ENCODE measurements around the gene CBLIF.
A peak's percentile ranks its signal among the peaks of the same experiment; 100 is the strongest.
"Not testable (repeated sequence)": the region's sequence is repeated elsewhere in the genome, so short reads cannot be mapped to it uniquely, and the experiment has no call there.

CBLIF gene

DNA sequence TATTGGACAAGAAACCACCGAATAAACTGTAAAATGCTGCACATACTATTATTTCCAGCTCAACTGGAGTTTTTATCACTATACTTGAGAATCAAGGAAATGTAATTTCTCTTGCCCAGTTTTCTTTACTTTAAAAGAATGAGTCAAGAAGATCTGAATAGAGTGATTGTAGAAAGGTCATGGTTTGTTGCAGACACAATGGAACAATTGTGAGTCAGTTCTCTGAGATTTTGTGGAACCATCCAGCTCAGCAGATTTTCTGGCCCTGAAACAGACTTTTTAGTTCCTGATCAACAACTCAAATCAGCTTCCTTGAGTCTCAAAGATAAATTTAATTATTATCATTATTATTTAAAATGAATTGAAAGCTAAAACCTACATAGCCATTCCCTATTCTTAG, 19.7 kb upstream of the CBLIF start:
- TF ChIP-seq CTCF (IDR thresholded peaks at IDR 0.05; ENCODE audit: low read depth, low read length) (no peak), MAX (IDR thresholded peaks at IDR 0.05; ENCODE audit: low read depth, low read length) (no peak), MYC (IDR thresholded peaks at IDR 0.05; ENCODE audit: low read depth, low read length) (no peak), POLR2A (IDR thresholded peaks at IDR 0.05; ENCODE audit: extremely low read depth, insufficient read length) (no peak)
- DNase-seq (ENCODE audit: low read depth) = no peak
- H3K4me3 ChIP-seq (ENCODE audit: low read depth, low read length) = no peak overlapping the region

DNA sequence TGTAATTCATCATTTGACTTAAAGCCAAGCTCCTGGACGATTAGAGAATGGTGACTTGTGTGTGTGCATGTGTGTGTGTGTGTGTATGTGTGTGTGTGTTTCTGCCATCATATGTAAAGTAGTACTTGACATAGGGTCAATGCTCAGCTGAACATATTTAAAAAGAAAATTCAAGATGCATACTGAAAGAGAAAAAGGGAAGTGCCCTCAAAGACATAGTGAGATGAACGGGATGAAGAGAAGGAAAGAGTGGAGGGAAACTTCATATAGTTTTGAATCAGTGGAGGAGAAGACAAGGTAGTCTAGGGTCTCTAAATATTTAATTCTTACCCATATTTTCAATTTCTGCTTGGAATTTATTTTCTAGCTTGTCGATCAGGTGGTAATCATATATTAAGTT, 17.0 kb upstream of the CBLIF start:
- TF ChIP-seq MAX (IDR thresholded peaks at IDR 0.05; ENCODE audit: low read depth, low read length) = no peak
- TF ChIP-seq CTCF (IDR thresholded peaks at IDR 0.05; ENCODE audit: low read depth, low read length) = no peak
- DNase-seq (ENCODE audit: low read depth) = peak; percentile 9
- H3K4me3 ChIP-seq (ENCODE audit: low read depth, low read length) = no peak overlapping the region

DNA sequence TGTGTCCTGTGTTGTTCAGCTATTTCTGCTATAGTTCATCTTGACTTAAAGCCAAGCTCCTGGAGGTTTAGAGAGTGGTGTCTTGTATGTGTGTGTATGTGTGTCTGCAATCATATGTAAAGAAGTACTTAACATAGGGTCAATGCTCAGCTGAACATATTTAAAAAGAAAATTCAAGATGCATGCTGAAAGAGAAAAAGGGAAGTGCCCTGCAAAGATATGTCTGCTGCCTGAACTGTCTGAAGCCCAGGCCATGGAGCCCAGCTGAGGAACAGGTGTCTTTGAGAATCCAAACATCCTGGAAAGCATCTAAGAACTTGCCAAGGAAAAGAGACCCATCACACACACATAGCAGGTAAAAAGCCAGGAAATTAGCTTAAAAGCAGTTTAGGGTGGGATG, 14.4 kb upstream of the CBLIF start:
- no peak for TF ChIP-seq POLR2A (IDR thresholded peaks at IDR 0.05; ENCODE audit: extremely low read depth, insufficient read length)
- TF ChIP-seq MYC (IDR thresholded peaks at IDR 0.05; ENCODE audit: low read depth, low read length) = no peak
- H3K4me3 ChIP-seq (ENCODE audit: low read depth, low read length) = no peak overlapping the region
- DNase-seq (ENCODE audit: low read depth) = peak; percentile 60

- TF ChIP-seq MYC (IDR thresholded peaks at IDR 0.05; ENCODE audit: low read depth, low read length) = peak; percentile 46; the same call in 1 of the 2 replicates
- TF ChIP-seq CTCF (IDR thresholded peaks at IDR 0.05; ENCODE audit: low read depth, low read length) = no peak
- TF ChIP-seq POLR2A (IDR thresholded peaks at IDR 0.05; ENCODE audit: extremely low read depth, insufficient read length) = no peak
- TF ChIP-seq MAX (IDR thresholded peaks at IDR 0.05; ENCODE audit: low read depth, low read length) = peak; percentile 25; the same call in 1 of the 2 replicates
- peak; percentile 92 for DNase-seq (ENCODE audit: low read depth)
- peak overlapping the region; percentile 39 for H3K4me3 ChIP-seq (ENCODE audit: low read depth, low read length)
Measured at GRCh38 chr11:59857439-59858434, 12.4 kb upstream of the CBLIF start.

DNA sequence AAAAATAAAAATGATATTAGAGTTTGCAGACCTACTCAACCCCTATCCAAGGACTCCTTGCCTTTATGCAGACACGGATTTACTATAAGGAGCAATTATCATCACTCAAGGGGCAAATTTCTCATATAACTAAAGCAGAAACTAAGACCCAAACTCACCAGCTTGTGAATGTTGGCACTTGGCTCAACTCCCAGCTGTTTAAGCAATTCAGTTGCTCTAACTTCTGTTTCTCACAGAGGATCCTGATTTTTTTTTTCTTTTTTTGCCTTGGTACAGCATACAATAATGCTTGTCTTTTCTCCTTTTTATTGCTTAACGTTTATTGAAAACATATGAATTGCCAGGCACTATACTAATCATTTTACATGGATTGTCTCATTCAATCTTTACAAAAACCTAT, 9.6 kb upstream of the CBLIF start:
- DNase-seq (ENCODE audit: low read depth) = no peak
- no peak overlapping the region for H3K4me3 ChIP-seq (ENCODE audit: low read depth, low read length)
- TF ChIP-seq MYC (IDR thresholded peaks at IDR 0.05; ENCODE audit: low read depth, low read length) (no peak), MAX (IDR thresholded peaks at IDR 0.05; ENCODE audit: low read depth, low read length) (no peak), CTCF (IDR thresholded peaks at IDR 0.05; ENCODE audit: low read depth, low read length) (no peak), POLR2A (IDR thresholded peaks at IDR 0.05; ENCODE audit: extremely low read depth, insufficient read length) (no peak)

DNA sequence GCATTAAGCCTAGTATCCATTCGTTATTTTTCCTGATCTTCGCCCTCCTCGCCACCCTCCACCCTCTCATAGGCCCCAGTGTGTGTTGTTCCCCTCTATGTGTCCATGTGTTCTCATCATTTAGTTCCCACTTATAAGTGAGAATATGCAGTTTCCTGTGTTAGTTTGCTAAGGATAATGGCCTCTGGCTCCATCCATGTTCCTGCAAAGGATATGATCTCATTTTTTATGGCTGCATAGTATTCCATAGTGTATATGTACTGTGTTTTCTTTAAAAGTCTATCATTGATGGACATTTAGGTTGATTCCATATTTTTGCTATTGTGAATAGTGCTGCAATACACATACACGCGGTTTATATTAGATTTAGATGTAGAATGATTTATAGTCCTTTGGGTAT, 6.1 kb upstream of the CBLIF start:
- not testable (repeated sequence) for H3K4me3 ChIP-seq (ENCODE audit: low read depth, low read length); DNase-seq (ENCODE audit: low read depth)

GRCh38 chr11:59849551-59849950, 4.3 kb upstream of the CBLIF start:
- DNase-seq (ENCODE audit: low read depth) = not testable (repeated sequence)

More at GRCh38 chr11:59849551-59849950, 4.3 kb upstream of the CBLIF start:
- H3K4me3 ChIP-seq (ENCODE audit: low read depth, low read length) = not testable (repeated sequence)
